SK-N-SH (cell line): ENCODE results near the gene BLOC1S6.

Source experiments
- CHD2 ChIP-seq: fragments of 150-350 bp; IDR thresholded peaks from 2 replicates; pipeline ENCODE4 v1.6.1; 2018; ENCODE audit warnings: low read length; ENCODE audit not compliant: partially characterized antibody
- CTCF ChIP-seq: fragments of 200-600 bp; sonication (generic); IDR thresholded peaks from 2 replicates; pipeline ENCODE4 v1.6.1; 2017; ENCODE audit warnings: antibody characterized with exemption, mild to moderate bottlenecking, moderate library complexity
- EZH2phosphoT487 ChIP-seq: fragments of 200-600 bp; sonication (generic); IDR thresholded peaks from 2 replicates; pipeline ENCODE4 v1.6.1; 2017; ENCODE audit warnings: low read depth, mixed run types, mild to moderate bottlenecking, antibody characterized with exemption, moderate library complexity, borderline replicate concordance
- NRF1 ChIP-seq: IDR thresholded peaks from 2 replicates; pipeline ENCODE4 v1.6.1; 2012; ENCODE audit warnings: low read depth, mild to moderate bottlenecking, low read length
- RAD21 ChIP-seq: IDR thresholded peaks from 2 replicates; pipeline ENCODE4 v1.6.1; 2012; ENCODE audit warnings: mild to moderate bottlenecking, low read length
- RCOR1 ChIP-seq: fragments of 150-350 bp; IDR thresholded peaks from 2 replicates; pipeline ENCODE4 v1.6.1; 2017; ENCODE audit warnings: antibody characterized with exemption, low read length
- SMC3 ChIP-seq: IDR thresholded peaks from 2 replicates; pipeline ENCODE4 v1.6.1; 2012; ENCODE audit warnings: low read depth, low read length, improper control_type of control experiment
- TEAD4 ChIP-seq: IDR thresholded peaks from 2 replicates; pipeline ENCODE4 v1.4.0; 2012; ENCODE audit warnings: mild to moderate bottlenecking, borderline replicate concordance; ENCODE audit not compliant: insufficient read depth
- USF1 ChIP-seq: IDR thresholded peaks from 2 replicates; pipeline ENCODE4 v1.4.0; 2012; ENCODE audit warnings: low read depth, borderline replicate concordance
- TF ChIP-seq, protein P1 (sequence below): IDR thresholded peaks from 2 replicates; pipeline ENCODE4 v1.6.1; 2012; ENCODE audit warnings: mild to moderate bottlenecking, low read depth, low read length, moderate library complexity

- no peak for TF ChIP-seq EZH2phosphoT487
- no peak for TF ChIP-seq CTCF
- no peak for TF ChIP-seq RAD21
- no peak for TF ChIP-seq RCOR1
- no peak for TF ChIP-seq NRF1
- TF ChIP-seq, protein P1, sequence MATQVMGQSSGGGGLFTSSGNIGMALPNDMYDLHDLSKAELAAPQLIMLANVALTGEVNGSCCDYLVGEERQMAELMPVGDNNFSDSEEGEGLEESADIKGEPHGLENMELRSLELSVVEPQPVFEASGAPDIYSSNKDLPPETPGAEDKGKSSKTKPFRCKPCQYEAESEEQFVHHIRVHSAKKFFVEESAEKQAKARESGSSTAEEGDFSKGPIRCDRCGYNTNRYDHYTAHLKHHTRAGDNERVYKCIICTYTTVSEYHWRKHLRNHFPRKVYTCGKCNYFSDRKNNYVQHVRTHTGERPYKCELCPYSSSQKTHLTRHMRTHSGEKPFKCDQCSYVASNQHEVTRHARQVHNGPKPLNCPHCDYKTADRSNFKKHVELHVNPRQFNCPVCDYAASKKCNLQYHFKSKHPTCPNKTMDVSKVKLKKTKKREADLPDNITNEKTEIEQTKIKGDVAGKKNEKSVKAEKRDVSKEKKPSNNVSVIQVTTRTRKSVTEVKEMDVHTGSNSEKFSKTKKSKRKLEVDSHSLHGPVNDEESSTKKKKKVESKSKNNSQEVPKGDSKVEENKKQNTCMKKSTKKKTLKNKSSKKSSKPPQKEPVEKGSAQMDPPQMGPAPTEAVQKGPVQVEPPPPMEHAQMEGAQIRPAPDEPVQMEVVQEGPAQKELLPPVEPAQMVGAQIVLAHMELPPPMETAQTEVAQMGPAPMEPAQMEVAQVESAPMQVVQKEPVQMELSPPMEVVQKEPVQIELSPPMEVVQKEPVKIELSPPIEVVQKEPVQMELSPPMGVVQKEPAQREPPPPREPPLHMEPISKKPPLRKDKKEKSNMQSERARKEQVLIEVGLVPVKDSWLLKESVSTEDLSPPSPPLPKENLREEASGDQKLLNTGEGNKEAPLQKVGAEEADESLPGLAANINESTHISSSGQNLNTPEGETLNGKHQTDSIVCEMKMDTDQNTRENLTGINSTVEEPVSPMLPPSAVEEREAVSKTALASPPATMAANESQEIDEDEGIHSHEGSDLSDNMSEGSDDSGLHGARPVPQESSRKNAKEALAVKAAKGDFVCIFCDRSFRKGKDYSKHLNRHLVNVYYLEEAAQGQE, result no peak
- TF ChIP-seq CHD2, result no peak
- TF ChIP-seq USF1, result no peak
- TF ChIP-seq TEAD4, result no peak
- no peak for TF ChIP-seq SMC3
These were observed 42.7 kb upstream of the BLOC1S6 start for GRCh38 chr15:45544266-45545023.
